Right lobe of liver (tissue), 4 donors: ENCODE measurements around the gene DOCK7.

ENCODE experiments used
- CTCF ChIP-seq, 4 donors: fragments of 200-600 bp in 3 of 4; fragments of 450-650 bp in 1 of 4; IDR thresholded peaks; one replicate each; pipeline versions ENCODE4 v1.5.1 to v1.8.0; 2016 to 2022; ENCODE audit warnings: antibody characterized with exemption in 4 of 4, mild to moderate bottlenecking in 2 of 4
- POLR2A ChIP-seq: fragments of 450-650 bp; IDR thresholded peaks from one replicate; pipeline ENCODE4 v1.6.1; 2017; ENCODE audit warnings: antibody characterized with exemption, mild to moderate bottlenecking
- donor health status: DM: no; HTN: no; CAD: no.
- donor health status: DM: no; HTN: no; CAD: no.
- donor health status: DM: no; HTN: yes; CAD: no.

- TF ChIP-seq CTCF (IDR thresholded peaks at IDR 0.05), result no peak
- no peak for TF ChIP-seq POLR2A
Observed at GRCh38 chr1:62433861-62434617, 254.1 kb downstream of the DOCK7 start.
